GM21360 (cell line): ENCODE data around the gene YY1.
"Not testable (repeated sequence)": the region's sequence is repeated elsewhere in the genome, so short reads cannot be mapped to it uniquely, and the experiment has no call there.

Source experiments
- ATAC-seq: cut with Tn5 transposase; IDR thresholded peaks from one replicate; pipeline ENCODE4 v1.9.1; 2021; ENCODE audit warnings: mild to moderate bottlenecking, moderate library complexity; ENCODE audit not compliant: unreplicated experiment

Gene YY1

DNA sequence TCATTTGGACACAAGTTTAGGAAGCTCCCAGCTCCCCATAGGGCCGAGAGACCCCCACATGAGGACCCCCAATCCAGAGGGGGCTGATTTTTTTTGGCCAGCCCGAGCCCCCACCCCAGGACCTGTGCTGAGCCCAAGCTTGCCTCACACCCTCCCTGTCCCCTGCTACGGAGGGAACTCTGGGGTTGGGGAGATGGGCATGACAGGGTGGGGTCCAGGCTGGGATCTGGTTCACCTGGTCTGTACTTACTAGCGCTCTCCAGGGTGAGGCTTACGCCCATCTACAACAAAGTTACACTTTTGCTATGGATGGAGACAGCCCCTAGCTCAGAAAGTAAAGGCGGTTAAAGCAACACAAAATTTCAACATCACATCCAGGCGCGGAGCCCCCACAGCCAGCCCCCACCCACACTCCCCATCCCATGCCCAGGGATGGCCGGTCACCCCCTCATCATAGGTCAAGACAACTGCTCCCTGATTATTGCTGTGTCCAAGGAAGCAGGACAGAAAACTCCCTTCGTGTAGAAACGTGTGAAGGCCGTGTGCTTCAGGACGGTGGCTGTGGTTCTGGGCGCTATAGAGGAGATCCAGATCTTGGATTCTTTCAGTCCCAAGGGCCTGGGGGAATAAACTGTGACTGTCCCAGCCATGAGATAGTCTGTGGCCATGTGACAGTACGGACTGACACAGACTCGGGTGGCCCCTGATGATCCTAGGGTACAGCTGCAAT is 56.6 kb downstream of the YY1 start:
- ATAC-seq = no peak

DNA sequence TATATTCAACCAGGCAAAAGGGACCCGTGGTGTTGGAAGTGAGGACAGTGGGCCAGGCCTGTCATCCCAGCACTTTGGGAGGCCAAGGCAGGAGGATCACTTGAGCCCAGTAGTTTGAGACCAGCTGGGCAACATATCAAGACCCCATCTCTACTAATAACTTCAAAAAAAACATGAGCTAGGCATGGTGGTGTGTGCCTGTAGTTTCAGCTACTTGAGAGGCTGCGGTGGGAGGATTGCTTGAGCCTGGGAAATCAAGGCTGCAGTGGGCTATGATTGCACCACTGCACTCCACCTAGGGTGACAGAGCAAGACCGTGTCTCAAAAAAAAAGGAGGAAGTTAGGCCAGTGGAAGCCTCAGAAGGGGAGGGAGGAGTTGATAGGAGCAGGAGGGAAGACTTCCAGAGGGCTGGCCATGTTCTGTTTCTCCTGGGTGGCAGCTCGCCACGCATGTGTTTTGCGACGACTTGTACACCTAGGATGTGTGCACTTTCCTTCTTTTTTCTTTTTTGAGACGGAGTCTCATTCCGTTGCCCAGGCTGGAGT is 57.2 kb downstream of the YY1 start:
- ATAC-seq = no peak

DNA sequence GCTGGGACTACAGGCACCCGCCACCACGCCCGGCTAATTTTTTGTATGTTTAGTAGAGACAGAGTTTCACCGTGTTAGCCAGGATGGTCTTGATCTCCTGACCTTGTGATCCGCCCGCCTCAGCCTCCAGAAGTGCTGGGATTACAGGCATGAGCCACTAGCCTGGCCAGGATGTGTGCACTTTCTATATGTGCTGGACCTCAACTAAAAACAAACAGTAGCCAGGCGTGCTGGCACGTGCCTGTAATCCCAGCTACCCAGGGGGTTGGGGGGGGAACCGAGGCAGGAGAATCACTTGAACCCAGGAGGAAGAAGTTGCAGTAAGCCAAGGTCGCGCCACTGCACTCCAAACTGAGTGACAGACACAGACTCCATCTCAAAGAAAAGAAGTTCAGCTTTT is 57.8 kb downstream of the YY1 start:
- ATAC-seq = not testable (repeated sequence)

DNA sequence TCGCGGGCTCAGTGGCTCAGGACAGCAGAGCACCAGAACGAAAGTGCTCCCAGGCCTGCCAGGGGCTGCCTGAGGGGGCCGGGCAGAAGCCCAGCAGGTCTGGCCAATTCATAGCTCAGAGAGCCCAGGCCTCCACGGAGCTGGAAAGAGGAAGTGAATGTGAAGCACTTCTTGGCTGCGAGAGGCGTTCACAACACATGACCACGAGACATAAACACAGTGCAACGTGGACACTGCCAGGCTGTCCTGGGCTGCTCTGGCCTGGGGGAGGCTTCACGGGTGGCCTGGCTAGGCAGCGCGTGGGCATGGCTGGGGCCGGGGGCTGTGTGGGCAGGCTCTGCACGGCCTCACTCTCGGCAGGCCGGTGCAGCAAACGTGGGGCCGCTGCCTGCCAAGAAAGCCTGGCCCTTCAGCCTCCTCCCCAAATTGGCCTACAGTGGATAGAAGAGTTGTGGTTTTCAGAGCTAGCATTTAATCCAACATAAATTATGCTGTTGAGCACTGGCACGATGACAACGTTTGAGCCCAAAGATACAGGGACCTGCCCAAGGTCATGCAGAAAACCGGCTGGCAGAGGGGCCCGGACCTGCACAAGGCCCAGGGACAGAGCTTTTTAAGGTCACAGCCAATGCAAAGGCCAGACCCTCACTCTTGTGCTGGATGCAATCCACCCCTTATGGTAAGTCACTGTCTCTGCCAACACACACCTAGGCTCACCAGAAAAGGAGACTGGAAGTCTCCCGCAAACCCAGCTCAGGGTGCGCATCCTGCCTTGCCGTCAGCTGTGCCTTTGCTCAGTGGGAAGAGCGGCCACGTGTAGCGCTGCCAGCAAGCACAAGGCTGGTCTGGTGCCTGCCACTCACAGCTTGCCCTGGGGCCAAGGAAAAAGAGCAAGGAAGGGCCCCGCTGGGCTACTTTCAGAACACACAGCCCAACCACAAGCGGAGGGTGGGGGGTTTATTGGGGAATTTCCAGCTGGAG is 58.7 kb downstream of the YY1 start:
- ATAC-seq = peak; percentile 83

DNA sequence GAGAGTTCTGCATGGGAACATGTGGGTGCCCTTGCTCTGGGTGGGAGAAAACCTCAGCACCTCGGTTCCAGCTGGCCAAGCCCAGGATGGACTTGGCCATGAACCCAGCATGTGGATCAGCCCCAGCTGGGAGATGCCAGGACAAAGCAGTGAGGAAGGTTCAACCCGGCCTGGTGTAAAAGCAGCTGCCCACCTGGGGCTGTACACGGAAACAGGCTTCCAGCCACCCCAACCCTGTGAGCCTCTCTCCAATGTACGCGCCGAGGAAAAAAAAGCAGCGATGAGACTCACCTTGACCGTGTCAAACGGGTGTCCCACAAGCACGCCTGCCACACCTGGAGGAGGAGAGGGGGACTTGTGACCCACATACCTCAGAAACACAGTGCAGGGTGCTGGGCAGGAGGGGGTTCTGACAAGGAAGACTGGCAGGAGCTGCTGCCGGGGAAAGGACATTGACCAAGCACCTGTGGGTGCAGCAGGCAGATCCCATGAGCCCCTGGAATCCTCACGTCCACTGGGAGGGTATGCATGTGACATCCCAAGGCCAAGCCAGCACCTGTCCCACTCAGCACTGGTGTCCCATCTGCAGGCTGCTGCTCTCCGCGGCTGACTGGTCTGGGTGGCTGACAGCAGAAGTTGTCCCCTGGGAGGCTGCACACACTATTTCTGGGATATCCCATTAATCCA is 59.8 kb downstream of the YY1 start:
- ATAC-seq = no peak

DNA sequence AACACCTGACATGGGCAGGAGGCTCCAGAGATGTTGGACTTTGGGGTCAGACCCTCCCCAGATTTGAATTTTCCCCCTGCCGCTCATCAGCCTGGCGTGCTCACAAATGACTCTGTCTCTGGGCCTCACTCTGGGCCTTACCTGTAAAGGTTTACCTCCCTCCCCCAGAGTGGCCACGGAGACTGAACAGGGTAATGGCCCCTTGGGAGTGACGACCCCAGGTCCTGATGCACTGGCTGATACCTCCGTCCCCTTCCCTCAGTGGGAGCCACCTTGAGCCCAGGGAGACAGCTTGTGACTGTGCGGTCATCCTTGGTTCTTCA is 60.3 kb downstream of the YY1 start:
- ATAC-seq = no peak

DNA sequence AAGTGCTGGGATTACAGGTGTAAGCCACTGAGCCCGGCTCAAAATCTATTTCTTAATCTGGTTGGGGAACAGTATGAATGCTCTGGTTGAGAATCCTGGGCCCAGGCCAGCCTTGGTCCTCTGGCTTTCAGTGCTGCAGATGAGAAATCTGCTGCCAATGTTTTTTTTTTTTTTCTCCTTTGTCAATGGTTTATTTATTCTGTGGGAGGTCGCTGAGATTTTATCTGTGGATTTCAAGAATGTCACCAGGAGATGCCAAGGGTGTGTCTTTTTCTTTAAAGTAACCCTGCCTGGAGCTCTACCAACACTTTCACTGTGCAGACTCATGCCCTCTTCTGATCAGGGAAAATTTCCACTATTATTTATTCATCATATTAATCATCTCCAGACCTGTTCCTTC is 63.7 kb downstream of the YY1 start:
- ATAC-seq = no peak

DNA sequence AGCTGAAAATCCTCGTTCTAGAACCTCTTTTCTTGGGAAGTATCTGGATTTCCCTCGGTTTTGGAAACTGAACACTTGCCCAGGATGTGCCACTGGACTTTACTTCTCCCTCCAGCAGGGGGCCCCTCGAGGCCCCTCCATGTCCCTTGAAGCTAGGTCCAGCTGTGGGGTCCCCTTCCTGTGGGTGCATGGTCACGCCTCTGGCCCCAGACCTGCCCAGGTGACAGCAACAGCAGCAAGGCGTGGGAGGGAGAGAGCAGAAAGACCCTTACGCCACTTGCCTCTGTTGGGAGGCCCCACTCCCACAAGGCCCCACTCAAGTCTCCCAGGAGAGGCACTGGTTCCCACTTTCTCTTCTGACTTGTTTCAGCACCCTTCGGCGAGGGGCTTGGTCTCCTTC is 64.2 kb downstream of the YY1 start:
- ATAC-seq = no peak

DNA sequence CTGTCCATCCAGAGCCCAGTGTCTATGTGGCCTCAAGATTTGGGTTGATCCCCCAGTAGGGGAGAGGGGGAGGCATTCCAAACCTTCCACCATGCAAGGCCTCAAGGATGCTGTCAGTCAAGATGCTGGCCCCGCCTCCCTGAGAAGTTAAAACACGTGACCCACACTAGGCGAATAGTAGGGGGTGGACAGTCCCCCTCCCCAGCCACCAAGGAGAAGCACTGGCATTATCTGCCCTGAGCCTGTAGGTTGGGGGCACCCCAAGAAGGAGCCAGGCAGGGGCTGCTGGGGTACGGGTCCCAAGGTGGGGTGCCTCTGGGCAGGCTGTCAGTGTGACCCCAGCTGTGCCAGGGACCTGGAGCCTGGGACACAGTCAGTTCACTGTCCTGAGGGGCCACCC is 65.0 kb downstream of the YY1 start:
- no peak for ATAC-seq

DNA sequence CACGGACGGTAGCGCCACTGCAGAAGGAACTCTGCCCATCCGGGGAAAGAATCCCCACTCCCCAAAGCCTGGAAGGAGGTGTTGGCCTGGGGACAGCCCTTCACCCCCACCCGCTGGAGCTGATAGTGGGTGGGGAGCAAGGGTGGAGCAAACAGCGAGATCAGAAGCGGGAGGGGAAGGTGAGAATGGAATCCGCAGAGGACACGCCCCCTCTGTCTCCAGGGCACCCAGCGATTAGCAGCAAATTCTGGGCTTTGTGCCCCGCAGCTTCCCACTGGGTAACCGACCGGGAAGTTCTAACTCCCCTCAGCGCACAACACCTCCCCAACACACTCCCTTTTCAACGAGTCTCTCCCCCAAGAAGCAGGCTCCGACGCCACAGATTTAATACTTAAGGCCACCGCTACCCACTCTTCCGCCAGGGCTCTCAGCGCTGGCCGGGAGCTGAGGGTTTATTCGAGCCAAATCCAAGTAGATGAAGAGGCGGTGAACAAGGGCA is 65.9 kb downstream of the YY1 start:
- no peak for ATAC-seq

DNA sequence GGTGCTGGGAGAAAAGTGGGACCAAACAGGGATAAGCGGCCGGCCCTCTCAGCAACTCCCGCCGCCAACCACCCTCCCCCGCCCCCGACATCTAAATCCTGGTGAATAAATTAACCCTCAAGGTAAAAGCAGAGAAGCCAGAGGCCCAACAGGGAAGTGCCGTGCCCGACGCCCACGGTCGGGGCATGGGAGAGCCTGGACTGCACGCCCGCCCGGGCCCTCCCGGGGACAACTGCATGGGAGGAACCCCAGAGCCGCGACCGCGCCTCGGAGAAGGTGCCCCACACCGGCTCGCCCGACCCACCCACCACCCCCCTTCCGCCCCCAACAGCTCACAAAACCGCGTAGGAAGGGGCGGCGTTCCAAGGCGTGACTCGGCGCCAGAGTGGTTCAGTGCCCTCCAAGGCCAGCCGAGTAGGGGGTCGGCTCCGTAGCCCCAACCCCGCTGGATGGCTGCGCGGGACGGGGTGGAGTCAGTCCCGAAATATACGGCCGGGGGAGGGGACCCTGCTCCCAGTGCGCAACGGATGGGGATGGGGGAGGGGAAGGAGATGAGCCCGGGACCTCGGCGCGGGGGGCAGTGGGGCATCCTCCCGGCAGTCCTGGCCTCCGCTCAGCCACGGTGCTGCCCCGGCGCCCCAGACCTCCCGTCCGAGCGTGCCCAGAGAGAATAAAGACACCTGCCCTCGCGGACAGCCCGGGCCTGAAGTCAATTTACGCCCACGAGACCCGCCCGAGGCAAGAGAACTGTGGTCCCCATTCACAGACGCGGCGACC is 66.6 kb downstream of the YY1 start:
- ATAC-seq = no peak

DNA sequence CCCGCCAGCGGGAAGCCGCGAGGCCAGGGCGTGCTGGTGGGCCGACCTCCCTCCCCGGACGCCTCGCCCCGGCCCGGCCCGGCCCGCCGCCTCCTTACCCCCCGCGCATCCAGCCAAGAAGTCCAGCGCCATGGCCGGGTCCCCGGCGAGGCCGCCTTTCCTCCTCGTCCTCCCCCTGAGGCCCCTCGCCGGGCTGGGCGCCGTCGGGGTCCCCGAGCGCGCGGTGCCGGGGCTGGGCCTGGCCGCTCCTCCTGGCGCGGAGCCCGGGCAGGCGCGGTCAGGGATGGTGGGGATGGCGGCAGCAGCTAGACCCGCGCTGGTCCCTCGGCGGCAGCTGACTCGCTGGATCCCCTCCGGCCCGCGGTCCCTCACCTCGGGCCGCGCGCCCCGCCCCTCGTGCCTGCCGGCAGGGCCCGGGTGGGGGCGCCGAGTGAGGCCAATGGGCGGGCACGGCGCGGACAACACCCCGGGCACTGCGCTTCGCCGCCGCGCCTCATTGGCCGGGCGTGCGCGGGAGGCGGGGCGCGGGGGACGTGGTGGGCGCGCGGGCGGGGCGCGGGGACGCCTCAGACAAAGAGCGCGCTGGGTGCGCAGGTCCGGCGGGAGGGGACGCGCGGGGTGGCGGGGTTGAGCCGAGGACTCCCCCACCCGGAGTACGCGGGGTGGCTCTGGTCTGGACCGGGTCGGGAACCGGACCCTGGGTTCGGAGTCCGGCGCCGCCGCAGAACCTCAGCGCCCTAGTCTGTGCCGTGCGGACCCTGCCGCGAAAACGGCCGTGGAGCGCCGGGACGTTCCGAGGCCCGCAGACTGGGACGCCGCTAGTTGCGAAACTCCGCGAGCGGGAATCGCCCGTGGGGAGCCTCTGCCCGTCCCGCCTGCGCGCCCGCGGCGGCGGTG is 67.4 kb downstream of the YY1 start, which contains the start of gene SLC25A29:
Gene SLC25A29, minus strand, starts transcription at position 344 of the 897 bp plus-strand sequence. Its CDS starts 212 bp downstream, at position 132.
- peak; percentile 86 for ATAC-seq

DNA sequence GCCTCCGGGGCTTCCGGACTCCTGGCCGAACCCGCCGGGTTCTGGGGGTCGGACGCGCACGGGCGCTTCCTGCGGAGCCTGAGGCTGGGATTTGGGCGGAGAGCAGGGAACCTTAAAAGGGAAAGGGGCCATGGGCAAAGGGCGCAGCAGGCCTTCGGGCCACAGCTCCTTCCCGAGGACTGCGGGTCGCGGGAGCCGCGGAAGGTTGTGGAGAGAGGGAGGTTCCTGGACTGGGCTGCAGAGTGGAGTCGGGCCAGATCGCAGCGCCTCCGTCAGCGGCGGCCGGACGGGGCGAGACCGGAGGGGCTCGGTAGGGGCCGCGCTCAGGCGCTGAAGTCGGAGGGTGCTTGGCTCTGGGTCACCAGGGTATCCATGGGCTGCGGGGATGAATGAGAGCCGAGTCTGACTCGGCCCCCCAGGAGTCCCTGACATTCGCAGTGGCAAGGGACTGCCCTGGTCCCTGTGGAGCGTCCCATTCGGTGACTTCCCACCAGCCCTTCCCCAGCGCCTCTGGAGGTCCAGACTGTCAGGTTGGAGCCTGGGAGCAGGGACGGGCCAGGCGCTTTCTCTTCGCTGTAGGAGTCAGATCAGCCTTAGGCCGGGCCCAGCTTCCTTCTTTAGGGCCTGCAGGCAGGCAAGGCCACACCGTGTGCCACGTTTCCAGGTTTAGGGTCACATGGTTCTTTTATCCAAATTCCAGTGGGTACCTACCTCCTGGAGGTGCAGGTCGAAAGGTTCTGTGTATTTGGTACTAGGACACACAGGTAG is 68.2 kb downstream of the YY1 start:
- ATAC-seq = peak; percentile 5

DNA sequence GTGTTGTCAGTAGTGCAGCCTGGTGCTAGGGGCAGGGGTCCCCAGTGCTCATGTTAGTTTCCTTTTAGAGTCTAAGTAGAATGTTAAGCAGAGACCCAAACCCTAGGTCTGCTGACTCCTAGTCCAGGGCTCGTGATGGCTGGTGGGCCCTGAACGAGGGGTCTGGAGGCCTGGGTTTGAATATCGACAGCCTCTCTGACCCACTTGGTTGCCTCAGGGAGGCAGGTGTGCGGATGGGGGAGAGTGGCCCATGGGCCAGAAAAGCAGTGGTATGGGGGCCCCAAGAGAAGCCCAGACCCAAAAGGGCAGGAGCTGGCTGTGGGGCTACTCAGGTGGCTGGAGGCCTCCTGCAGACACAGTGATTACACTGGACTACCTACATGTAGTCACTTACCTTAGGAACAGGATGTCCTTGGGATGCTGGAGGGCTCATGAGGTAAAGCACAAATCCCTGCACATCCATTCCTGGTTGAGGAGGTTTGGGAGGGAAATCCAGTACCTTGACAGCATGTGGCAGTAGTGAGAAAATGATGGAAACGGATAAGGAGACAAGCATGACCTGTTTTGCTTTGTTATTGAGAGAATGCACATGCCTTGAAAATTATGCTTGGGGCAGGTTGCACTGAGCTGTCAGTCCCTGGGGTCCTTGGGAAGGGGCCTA is 69.0 kb downstream of the YY1 start:
- ATAC-seq = no peak

DNA sequence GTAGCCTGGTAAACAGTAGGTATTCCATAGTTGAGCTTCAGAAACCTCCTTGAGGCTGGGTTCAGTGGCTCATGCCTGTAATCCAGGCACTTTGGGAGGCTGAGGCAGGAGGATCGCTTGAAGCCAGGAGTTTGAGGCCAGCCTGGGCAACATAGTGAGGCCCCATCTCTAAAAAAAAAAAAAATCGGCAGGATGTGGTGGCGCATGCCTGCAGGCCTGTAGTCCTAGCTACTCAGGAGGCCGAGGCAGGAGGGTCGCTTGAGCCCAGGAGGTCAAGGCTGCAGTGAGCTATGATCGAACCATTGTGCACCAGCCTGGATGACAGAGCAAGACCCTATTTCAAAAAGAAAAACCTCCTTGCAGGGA is 69.5 kb downstream of the YY1 start:
- not testable (repeated sequence) for ATAC-seq

DNA sequence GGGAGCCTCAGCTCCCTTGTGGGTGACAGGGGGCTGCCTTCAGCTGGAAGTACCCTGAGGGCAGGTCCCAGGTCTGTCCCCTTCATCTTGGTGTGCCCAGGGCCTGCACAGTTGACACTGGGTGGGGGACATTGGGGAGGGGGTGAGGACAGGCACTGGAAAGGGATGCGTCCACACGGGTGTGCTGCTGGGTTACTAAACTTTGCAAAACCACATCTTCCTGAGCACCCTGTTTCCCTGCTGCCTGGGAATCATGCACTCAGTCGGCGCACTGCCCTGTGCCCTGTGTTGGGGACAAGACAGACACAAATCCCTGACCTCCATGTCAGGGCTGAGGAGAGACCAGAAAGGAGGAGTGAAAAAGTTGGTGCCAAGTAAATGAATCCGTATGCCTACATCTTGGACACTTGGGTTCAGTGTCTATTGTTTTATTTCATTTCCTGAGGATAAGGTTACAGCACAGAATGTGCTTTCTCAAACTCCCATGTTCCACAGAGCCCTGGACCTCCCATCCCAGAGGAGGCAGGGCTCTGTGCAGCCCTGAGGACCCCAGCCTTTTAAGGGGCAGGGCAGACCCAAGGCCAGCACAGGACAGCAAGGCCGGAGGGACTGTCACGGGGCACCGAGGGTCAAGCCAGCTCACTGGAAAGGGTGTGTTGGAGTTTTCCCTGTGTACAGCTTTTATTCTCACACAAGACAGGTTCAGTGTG is 70.2 kb downstream of the YY1 start:
- ATAC-seq = no peak

DNA sequence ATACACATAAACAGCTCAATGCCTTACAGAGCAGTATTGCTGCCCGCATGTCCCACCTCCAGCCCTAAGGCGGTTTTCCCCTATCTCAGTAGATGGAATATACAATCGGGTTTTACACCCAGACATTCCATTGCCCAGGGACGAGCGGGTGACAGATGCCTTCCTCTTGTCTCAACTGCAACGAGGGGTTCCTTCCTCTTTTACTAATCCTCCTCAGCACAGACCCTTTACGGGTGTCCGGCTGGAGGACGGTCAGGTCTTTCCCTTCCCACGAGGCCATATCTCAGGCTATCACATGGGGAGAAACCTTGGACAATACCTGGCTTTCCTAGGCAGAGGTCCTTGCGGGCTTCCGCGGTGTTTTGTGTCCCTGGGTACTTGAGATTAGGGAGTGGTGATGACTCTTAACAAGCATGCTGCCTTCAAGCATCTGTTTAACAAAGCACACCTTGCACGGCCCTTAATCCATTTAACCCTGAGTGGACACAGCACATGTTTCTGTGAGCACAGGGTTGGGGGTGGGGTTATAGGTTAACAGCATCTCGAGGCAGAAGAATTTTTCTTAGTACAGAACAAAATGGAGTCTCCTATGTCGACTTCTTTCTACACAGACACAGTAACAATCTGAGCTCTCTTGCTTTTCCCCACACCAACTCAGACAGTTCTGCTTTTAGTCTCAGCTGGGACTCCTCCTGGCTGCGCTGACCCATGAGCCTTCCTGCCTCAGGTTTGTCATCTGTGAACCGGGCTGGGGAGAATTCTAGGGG is 73.3 kb downstream of the YY1 start:
- ATAC-seq = not testable (repeated sequence)
